Kasumi-1 (cell line): ENCODE results near the gene CPO.
A peak's percentile ranks its signal among the peaks of the same experiment; 100 is the strongest.

ENCODE experiments used
- DNase-seq, 2 experiments: peaks; one replicate each; lab custom pipeline; 2025; lab: John Stamatoyannopoulos, UW

CPO gene

GRCh38 chr2:206974551-206974950, 35.2 kb downstream of the CPO start:
- DNase-seq = no peak

DNA sequence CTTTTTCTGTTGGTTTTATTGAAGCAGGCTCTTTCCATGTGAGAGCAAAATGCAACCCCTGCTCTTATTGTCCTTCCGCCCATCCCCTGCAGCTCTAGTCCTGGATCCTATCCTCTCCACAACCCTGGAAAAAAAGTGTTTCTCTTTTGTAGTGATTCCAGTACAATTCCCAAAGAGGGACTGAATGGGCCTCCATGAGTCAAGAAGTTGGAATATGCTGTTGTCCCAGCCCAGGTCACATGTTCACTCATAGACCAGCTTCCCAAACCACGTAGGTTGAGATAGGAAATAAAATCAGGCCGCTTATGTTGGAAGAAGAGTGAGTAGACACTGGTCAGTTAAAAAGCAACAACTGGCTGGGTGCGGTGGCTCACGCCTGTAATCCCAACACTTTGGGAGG, 39.4 kb downstream of the CPO start:
- DNase-seq = no peak

DNA sequence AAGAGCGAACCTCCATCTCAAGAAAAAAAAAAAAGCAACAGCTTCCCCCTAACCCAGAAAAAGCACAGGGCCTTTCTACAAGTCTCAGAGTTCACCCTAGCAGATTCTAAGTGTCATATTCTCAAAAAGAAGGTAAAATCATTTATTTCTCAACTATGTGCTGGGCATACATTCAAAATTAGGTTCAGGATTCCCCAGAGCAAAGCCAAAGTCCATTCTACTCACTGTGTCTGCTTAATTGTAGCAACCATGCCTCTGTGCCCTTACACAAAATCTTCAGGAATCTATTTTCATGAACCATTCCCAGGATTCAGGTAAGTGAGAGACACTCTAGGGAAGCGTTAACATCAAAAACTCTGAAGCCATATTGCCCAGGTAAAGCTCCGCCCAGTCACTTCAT, 40.0 kb downstream of the CPO start:
- no peak for DNase-seq

DNA sequence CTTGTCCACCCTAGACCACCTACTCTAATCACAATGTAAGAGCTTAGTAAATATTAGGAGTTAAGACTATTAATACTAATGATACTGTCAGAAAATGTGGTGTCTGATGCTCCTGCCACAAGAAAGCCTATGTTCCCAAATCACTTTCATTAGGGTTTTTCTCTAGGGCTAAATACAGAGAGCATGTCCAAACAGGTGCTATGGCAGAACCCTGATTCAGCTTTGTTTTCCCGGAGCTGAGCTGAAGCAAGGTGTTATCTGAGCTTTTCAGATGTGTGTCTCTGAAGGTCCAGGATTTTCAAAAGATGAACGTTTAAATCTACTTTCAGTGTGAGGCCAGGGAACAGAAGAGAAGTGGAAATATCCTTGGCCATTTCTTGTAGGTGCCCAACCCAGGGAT, 40.6 kb downstream of the CPO start:
- no peak for DNase-seq

DNA sequence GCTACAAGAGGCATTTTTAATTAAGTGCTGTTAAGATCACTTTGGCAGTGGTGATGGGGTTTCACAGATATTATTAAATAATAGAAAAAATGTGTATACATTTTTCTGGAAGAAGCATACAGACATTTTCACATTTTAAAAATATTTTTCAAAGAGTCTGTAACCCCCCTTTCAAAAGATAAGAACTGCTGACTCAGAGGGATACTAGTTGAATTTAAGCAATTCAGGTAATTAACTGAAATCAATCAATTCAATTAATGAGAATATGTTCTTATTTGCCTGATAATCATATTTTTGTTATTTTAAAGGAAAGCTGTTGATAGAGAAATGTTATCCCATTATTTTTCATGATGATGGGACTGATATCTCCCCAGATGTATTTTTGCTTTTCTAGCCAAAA, 41.1 kb downstream of the CPO start:
- DNase-seq = no peak

DNA sequence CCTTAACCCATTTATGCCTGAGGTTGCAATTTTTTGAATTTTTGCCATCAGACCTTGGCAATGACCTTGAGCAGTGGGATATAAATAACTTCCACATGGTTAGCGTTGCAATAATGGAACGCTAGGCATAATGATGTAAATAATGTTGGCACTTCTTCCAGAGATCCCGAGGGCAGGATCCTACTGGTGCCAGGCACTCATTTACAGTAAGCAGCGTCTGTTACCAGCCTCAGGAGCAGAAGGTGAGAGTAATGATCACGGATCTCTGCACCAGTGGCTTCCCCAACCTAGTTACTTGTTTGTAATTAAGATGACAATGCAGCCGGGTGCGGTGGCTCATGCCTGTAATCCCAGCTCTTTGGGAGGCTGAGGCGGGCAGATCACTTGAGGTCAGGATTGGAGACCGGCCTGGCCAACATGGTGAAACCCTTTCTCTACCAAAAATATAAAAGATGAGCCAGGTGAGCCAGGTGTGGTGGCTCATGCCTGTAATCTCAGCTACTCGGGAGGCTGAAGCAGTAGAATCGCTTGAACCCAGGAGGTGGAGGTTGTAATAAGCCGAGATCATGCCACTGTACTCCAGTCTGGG, 41.9 kb downstream of the CPO start:
- DNase-seq = no peak

GRCh38 chr2:206981739-206982340, 42.5 kb downstream of the CPO start:
- peak; percentile 43 to 45 for DNase-seq

DNA sequence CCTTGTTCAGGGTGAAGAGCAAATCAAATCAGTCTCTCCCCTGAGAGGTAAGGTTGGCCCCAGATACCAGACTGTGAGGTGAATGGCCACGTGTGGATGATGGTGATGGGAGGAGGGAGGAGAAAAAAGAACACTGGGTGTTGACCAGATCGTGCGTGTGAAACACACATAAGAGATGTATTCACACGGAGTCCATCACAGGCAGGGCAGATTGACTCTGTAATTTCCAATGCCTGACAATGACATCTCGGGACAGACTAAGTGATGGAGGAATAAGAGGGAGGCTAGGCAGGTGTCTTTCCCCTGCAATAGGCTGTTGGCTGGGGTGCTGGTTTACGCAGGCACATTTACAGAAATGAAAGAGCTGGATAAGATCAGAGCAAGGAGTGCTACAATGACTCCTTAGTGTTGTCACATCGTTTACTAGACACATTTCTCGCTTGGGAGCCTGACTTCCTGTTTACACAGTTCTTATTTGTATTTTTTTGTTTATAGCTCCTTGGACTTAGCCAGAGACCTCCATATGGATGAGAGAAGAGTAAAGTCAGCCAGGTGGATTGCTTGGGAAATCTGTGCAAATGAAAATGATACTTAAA, 43.1 kb downstream of the CPO start:
- DNase-seq = no peak

- DNase-seq = no peak
Observed at GRCh38 chr2:206983161-206983859, 44.0 kb downstream of the CPO start.

DNA sequence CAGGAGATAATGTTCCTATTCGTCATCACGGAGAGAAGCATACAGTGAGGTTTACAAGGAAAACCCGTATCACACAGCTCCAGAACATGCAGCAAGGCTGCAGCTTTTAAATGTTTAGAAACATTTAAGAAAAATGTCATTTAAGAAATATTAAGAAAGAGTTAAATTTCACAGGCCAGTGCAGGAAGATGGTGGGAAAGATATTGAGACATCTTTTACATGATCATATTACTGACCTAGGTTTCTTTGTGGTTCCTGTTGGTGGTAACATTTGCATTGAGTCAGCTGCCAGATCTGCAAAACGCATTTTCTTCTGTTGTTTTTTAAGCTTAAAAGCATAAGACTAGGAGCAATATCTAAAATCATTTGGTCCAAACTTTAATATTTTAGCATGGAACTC, 44.9 kb downstream of the CPO start:
- DNase-seq = peak; percentile 17 to 21

DNA sequence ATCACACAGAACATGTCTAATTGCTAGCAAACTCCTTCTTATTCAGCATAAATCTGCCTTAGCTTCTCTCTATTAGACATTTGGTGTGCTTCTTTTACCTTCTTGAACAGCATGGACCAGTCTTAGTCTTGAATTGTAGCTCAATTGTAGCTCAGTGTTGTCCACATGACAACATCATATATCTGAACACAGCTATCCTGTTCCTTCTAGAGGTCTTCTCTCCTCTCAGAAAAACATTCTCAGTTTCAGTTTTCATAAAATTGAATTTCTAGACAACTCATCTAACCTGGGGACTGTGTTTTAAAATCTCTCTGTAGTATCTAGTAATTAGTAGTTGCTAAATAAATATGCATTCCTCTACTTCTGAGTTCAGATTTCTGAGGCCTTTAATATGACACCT, 47.6 kb downstream of the CPO start:
- no peak for DNase-seq

GRCh38 chr2:206987810-206988209, 48.5 kb downstream of the CPO start:
- DNase-seq = no peak

- no peak for DNase-seq
Observed at GRCh38 chr2:206988884-206989283, 49.6 kb downstream of the CPO start.

DNA sequence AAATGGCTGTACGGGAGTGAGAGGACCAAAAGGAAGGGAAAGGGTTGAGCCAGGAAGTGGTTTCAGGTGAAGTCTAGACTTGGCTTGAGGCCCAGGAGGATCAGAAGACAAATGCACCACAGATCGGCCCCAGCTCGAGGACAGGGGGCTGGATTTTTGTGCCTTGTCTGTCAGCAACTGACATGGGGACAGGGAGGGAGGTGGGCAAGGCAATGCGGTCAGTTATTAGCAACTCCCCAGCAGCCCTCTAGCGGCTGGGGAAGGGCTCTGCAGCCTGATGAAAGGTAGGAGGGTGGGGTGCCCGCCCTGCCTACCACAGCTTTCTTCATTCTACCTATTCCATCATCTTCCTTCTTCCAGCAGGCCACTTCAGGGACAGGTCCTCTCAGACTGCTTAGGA, 50.0 kb downstream of the CPO start:
- no peak for DNase-seq

- DNase-seq = no peak
Observed at GRCh38 chr2:206990360-206990759, 51.0 kb downstream of the CPO start.

DNA sequence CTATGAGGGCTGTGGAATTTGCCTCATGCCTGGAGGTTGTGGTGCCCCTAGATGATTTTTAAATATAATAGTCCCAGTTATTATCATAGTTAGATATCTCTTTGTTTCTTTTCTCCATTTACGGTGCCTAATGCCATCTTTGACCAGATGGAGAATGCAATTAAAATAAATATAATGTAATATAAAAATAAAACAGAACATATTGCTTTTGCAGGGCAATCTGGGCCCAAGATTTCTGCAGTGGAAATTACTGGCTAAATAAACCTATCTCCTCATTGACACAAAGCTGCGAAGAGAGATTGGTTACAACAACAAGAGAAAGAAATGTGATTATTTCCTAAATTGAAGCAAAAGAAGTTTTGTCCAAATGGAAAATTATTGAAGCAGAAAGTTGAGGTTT, 51.8 kb downstream of the CPO start:
- DNase-seq = no peak

- DNase-seq = no peak
Observed at GRCh38 chr2:206993396-206993911, 54.1 kb downstream of the CPO start.

DNA sequence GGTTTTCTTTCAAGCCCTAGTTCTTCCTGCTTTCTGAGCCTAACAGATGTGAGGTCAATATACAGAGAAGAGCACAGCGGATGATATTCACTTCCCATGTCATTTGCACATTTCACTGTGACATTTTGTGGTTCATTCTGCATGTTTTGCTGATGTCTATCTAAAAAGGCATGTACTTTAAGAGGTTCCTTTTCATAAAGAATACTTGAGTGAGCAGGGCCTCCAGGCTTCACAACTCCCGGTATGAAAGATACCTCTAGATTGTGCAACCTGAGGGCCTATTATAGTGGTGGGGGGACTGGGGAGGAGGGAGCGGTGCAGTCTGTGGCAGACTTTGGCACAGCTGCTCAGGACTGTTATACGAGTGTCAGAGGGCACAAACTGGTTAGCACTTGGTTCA, 54.6 kb downstream of the CPO start:
- no peak for DNase-seq

GRCh38 chr2:206996556-206997065, 57.3 kb downstream of the CPO start:
- no peak for DNase-seq

DNA sequence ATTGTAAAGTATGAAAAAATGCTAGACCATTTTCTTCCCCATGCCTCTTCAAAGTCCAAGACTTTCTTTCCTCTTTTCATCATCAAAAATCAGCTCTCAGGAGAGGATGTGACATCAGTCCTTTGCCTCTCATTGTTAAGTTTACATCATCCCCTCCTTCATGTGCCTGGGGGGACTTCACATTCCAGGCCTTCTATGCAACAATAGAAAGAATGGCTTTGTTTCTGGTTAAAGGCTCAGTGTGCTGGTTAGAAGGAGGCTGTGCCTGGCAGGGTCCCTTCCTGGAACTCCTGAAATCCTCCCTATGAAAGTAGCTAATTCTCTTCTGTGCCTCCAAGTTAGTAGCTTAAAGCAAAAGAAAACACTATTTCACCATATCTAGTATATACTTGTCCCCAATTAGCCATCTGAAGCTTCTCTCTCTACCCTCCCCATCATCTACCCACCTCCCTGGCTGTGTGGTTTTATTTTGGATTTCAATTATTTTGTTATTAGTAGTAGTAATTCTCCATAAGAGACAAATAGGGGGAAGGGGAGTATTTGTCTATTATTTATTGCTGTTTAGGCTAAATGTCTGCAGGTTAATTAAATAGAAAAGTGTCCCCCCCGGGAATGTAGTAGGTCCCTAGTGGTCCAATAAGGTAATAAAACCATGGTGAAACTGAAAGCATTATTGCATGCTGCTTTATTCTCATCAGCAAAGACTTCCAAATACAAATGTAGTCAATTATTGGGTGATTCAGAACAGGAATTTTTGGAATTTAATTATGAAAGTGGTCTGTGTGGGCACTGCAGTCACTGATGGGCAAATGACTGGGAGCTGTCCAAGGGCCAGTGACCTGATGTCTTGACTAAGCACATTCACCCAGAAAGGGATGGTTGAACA, 69.0 kb downstream of the CPO start:
- no peak for DNase-seq

GRCh38 chr2:207012461-207012860, 73.1 kb downstream of the CPO start:
- DNase-seq = no peak

- no peak for DNase-seq
Observed at GRCh38 chr2:207014424-207014823, 75.1 kb downstream of the CPO start.
